CD1c-positive myeloid dendritic cell (primary cell): Measurements from ENCODE around the gene ANGPT4.
A peak's percentile ranks its signal among the peaks of the same experiment; 100 is the strongest.
"Not testable (repeated sequence)": the region's sequence is repeated elsewhere in the genome, so short reads cannot be mapped to it uniquely, and the experiment has no call there.

Source experiments
- DNase-seq: peaks from one replicate; pipeline ENCODE4 v3.0.0-alpha.2; 2016; ENCODE audit errors: extremely low spot score

ANGPT4 gene

DNA sequence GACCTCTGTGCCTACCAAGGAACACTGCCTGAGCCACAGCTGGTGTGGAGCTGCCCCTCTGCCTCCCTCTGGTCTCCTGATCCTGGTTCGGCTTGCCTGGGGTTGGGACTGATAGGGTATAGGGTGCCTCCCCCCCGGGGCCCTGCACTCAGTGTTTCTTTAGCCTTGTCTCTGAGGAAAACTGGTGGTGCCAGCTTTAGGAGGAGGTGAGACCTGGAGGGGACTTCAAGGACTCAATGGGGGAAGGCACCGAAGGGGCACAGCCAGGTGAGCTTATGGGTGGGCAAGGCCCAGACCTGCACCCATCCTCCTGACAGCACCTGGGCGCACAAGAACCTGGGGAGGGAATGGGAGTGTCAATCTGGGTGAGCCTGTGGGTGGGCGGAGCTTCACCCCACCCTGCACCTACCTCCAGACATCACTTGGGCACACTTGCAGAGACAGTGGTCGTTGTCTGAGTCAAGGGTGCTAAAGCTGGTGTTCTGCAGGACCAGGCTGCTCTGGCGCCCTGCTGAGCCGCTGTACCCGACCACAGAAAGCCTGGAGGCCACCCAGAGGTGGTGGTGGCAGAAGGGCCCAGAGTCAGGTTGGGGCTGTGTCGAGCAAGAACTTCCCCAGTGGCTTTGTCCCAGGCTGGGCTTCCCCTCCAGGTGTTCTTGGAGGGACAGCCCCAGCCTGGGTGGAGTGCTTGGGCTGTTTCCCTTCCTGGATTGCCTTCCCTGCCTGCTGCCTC, 42.1 kb downstream of the ANGPT4 start:
- DNase-seq: no peak

DNA sequence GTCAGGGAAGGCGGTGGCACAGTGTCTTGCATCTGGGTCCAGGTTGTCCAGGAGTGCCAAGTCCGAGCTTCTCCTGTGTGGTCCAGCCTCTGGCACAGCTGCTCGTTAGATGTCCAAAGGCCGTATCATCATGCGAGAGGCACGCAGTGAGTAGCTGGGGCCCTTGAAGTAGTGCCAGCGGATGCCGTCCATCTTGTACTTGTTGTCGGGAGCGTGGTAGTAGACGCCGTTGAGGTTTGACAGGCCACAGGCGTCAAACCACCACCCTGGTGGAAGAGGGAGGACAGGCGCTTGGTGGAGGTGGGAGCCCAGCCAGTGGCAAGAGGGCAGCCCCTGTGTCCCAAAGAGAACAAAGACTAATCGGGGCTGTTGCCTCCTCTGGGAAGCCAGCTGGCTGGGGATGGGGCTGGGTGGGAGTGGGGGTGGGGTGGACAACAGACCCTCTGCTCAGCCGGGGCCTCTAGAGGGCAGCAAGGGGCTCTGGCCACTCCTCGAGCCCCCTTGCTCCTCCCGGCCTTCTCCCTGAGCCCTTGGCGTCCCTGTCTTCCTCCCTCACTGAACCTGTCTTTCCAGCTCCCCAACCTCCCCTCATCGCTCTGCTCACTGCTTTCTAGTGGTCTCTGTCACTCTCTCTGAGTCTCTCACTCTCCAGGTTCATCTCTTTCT, 43.1 kb downstream of the ANGPT4 start:
- no peak for DNase-seq

DNA sequence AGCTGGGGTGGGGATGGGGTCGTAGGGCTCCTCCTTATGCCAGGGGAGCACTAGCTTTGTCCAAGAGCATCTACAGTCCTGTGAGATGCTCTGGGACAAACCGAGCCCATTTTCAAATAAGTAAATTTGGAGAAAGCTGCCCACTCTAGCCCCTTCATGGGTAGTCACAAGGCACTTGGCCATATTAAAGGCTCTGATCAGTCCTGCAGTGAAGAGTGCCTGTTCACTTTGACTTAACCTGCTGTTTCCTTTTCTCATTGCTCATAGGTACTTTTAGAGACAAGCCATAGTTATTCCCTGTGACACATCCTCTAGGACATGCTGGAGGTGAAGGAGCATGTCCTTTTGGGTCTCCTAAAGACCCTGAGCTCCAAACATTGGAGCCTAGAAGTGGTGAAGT, 44.2 kb downstream of the ANGPT4 start:
- DNase-seq: no peak

DNA sequence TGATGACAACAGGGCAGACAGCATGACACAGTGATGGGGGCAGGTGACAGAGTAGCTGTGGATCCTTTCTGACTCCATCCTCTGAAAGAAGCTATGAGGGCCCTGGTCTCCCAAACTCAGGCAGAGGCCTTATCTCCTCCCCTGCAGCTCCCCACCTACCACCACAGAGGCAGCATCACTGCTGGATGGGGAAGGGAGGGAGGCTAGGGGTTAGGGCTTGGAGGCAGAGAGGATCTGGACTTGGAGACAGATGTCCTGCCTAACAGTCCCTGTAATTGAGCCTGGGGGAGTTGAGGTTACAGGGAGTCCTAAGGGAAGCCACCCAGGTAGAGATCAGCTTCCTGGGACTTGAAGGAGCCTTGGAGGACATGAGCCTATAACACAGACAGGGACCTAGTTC, 44.7 kb downstream of the ANGPT4 start:
- no peak for DNase-seq

DNA sequence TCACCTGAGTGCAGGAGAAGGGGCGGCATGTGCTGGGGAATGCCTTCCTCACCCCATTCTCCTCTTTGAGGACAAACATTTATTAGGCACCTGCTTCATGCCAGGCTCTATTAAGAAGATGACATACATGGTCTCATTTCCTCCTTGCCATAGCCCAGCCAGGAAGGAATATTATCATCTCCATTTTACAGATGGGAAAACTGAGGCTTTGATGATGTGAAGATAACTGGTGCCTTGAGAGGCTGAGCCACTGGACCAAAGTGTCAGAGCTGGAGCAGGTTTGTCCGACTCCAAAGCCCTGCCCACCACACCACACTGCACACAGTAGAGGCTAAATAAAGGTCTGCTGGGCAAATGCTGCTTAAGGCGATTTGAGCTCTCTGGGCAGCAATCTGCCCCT, 45.4 kb downstream of the ANGPT4 start:
- no peak for DNase-seq

DNA sequence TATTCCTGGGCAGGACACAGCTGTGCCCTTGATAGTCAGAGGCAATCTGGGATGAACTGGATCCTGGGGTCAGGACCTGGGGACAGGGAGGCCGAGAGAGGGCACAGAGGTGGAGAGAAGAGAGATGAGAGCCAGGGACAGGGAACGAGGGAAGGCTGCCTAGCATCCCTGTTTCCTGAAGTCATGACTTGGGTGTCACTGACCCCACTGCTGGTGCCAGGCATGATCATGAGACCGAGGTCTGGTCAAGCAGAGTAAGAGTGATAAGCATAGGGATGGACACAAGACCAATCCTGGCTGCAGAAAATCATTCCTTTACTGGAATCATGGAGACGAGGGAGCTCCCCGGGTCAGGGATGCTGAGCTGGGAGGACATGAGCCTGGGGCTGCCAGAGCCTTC, 46.5 kb downstream of the ANGPT4 start:
- DNase-seq: no peak

DNA sequence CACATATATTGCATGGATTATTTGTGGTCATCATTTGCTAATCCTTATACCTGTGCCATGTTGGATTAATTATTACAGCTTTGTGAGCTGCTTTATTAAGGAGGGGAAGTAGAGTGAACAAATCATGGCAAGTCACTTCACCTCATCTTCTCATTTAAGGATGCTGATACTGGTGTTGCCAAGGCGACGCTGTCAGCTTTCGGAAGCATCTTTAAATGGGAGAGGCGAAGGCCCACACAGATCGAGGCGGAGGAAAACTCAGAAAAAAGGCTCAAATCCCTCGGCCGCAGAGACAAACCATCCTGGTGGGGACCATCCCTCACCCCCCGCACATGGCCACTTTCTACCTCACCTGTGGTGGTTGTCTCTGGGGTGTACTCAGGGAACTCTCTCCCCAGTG, 47.9 kb downstream of the ANGPT4 start:
- DNase-seq: no peak

DNA sequence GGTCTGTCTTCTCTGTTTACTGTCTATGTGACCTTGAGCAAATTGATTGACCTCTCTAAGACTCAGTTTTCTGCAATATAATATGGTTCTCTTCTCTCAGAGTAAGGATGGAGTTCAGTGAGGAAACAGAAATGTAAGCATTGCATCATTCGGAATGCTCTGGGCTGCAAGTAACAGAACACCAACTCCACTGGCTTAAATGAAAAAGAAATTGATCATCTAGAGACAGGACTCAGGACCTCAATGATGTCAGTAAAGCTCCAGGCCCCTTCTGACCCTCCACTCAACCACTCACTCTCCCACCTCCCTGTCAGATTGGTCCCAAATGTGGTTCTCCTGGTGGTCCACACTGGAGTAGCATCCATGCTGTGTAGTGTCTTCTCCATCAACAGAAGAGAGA, 50.7 kb downstream of the ANGPT4 start:
- DNase-seq: no peak

DNA sequence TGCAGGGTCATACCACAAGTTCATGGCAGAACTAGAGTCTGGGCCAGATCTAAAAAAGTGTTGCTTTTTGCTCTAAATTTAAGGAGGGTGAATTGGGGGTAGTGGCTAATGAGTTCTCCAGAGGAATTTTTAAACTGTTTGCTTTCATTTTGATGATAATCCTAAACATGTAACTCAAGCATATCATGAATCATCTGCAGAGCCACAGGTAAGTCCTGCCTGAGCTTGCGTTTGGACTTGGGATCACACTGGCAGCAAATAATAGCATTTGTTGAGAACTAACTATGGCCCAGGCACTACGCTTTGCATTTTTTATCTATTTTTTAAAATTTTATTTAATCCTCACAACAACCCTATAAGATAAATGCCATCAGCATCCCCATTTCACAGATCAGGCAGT, 55.2 kb downstream of the ANGPT4 start:
- no peak for DNase-seq

DNA sequence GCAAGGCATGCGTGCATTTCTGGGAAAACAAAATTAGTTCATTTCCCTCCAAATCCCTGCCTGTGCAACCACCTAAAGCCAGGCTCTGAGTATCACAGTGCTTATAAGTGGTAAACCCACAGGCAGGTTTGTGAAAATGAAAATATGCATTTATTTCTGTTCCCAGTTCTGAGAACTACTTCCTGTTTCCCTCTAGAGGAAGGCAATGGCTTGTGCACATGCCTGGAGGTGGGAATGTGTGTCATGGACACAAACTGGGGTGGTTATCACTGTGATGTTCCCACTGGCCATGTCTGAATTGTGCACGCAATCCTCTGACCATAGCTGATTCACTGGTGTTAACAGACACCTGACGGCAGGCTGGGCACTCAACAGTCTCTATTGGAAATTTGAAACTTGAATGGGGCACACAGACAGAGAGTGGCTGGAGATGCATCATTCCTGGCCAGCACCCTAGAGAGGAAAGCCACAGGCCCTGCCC, 56.3 kb downstream of the ANGPT4 start:
- peak; percentile 69 for DNase-seq

DNA sequence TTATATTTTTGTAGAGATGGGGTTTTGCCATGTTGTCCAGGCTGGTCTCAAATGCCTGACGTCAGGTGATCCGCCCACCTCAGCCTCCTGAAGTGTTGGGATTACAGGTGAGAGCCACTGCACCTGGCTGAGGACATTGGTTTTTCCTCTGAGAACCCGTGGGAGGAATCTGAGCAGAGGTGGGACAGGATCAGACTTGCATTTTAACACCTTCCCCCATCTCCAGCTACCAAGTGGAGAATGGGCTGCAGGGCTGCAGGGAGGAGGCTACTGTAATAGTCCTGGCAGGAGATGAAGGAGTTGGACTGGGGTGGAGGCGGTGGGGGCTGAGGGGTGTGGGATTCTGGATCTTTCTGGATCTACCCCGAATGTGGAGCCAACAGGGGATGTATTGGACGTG, 58.1 kb downstream of the ANGPT4 start:
- DNase-seq: no peak

DNA sequence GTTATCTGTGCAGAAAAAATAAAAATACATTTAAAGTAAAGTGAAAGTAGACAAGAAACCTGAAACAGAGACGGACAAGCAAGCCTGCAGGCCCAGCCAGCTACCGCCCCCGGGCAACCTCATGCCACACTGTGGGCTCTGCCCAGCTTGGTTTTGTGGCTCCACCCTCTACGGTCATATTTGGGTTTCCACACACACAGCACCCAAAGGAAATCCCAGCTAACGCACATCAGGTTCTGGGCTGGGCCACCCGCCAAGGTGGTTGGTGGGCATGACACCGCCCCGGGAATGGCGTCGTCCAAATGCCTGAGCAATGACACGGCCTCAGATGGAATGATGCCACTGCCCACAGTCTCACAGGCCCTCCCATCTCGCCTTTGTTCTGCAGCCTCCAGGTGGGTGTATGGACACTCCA, 59.8 kb downstream of the ANGPT4 start:
- DNase-seq: peak; percentile 20

DNA sequence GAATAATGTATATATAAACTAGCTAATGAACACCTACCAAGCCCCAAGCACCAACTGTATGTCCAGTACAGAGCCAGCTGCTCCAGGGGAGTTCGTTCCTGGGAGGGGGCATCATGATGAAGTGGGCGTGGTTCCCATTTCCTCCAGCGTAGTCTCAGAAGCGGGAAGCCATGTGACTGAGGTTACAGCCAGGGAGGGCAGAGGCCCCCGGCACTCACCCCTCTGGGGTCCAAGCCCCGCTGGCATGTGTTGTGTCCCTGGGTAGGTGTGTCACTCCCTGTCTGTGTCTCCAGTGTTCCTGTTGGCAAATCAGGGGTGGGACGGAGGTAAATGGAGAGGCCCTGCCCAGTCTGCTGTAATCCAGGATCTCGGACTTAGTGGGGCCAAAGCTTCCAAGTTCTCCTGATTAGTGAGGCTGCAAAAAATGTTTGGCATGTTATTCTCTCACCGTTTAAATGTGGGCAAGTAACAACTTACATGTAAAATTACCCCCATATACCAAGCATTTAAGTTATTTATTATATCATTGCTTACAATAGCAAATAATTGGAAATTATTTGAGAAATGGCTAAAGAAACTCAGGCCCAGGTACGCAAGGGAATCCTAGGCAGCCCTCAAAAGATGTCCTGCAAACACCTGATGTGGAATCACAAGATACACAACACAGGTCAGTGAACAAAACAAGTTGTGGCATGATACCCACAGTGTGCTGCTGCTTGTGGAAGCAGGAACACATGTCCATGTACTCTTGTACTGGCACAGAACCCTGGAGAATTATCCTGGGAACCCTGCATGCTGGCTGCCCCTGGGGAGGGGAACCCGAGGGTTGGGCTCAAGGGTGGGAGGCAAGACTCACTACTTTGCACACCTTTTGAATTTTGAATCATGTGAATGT, 60.4 kb downstream of the ANGPT4 start:
- no peak for DNase-seq

DNA sequence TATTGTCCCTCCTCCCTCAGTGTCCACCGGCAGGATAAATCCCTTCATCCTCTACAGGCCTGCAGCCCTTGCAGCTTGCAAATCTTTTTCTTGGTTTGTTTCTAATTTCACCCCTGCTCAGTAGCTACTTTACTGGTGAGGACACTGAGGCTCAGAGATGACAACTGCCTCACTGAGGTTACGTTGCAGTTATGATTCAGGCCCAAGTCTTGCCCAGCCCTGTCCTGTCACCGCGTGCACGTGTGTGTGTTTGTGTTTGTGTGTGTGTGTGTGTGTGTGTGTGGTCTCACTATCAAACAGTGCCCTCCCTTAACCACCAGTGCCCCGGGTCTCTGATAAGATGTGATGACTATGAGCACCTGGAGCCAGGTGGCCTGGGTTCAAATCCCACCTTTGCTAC, 61.5 kb downstream of the ANGPT4 start:
- no peak for DNase-seq

DNA sequence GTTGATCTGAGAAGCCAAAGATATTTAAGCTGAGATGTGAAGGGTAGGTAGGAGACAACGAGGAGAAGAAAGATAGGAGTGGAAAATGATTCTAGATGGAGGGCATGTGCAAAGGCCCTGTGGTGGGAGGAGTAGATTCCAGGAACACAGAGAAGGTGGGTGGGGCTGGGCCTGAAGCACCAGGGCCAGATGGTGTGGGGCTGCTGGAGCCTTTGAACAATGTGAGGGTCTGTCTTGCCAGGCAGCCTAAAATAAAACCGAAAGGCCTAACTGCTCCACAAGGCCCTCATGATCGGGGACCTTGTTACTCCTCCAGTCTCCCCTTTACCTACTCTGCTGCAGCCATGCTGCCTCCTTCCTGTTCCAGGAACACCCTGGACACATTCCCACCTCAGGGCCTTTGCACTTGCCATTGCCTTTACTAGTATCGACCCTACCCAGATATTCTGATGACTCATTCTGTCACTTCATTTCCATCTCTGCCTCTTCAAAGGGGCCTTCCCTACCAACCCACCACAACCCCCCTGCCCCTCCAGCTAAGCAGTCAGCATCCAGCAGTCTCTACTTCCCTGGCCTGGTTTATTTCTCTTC, 62.6 kb downstream of the ANGPT4 start:
- DNase-seq: no peak

DNA sequence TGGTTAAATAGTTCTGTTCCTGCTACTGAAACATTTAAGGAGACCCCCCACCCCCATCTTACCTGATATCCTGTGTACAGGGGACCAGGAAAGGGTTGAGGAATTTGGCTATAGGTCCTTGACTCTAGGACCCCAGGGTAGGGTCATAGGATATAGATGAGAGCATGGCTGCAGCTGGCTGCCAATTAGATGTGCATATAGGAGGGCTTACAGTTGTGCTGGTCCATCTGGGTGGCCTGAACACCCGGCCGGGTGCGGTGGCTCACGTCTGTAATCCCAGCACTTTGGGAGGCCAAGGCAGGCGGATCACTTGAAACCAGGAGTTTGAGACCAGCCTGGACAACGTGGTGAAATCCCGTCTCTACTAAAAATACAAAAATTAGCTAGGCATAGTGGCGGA, 67.4 kb downstream of the ANGPT4 start:
- DNase-seq: not testable (repeated sequence)

DNA sequence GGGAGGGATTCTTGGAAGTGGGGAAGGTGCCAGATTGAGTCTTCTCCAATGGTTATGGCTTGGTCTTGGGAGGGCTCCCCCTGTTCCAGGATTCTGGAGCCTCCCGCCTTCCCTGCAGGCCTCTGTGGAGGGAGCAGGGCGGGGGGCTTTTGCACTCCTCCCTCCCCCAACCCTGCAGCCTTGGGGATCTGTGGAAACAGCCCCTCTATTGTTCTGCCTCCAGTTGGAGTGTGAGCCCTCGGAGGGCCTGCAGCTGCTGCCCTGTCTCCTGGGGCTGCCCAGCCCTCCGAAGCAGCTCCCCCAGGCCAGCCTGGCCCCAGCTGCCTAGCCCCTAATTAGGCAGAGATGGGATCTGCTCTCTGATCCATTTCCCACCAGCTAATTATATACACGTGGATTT, 67.9 kb downstream of the ANGPT4 start:
- no peak for DNase-seq

DNA sequence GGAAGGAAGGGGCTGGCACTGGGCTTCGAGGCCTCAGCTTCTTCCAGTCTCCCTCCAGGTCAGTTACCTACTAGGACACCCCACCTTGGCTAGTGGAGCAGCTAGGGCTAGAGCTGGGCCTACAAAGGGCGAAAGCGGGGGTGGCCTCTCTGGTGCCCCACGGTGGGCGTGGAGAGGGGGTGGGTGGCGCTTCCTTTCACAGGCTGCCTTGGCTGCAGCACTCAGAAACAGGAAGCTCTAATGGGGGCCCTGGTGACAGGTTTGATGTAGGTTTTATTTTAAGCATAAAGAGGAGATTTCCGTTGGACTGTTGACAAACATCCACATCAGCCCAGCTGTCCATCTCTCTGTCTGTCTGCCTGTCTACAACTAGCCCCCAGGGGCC, 69.2 kb downstream of the ANGPT4 start:
- peak; percentile 79 for DNase-seq

DNA sequence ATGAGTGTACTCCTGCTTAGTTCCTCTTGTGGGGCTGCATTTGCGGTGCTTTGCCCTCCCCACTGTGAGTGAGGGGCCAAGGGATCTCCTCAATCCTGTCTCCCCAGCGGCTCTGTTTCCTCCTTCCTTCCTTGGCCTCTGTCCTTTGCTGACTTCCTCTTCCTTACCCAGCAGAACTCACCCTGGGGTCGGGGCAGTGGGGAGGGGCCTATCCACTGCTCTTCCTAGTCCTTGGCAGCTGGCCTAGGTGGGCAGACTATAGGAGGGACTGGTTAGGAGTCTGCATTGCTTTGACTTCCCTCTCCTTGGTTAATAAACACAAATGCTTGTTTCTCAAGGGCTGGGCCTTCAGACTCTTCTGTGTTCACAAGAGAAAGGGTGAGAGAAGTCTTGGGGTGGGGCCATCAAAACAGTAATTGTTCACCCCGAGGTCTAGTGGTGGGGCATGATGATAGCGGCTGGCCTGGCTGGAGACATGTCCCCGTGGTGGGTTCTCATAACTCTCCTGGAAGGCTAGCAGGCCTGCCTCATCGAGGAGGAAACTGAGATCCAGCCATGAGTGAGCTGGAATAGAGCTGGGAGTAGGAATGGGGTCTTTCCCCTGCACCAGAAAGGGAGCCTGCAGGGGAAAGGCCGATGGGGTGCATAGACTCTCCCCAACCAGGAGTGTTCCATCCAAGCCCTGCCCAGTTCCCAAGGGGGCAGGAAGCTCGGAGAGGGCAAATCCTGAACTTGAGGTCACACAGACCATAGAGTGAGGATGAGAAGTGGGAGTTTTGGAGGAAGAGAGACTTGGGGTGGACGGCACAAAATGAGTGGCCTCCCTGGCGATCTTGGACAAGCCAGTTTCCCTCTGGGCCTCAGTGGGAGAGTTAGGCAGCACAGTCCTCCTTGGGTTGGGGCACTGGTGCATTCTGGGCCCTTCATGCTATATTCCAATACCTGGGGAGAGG, 69.9 kb downstream of the ANGPT4 start:
- peak; percentile 63 for DNase-seq

DNA sequence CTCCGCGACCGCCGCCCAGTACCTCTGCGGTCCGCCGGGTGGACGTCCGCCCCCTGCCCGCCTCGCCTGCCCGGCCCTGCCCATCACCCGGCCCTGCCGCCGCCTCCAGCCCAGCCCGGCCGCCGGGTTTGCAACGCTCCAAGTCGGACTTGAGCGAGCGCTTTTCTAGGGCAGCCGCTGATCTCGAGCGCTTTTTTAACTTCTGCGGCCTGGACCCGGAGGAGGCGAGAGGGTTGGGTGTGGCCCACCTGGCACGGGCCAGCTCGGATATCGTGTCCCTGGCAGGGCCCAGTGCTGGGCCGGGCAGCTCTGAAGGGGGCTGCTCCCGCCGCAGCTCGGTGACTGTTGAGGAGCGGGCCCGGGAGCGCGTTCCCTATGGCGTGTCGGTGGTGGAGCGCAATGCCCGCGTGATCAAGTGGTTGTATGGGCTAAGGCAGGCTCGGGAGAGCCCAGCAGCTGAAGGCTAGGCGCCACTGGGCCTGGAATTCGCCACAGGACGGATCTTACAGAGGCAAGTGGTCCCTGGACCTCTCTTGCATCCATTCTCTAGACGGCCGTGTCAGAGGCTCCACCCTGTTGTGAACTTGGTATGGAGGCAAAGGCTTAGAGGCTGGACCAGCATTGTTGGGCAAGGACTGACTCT, 70.8 kb downstream of the ANGPT4 start:
- no peak for DNase-seq
